GM21526 (cell line): ENCODE results near the gene PDE6B.

Experiments
- ATAC-seq: cut with Tn5 transposase; IDR thresholded peaks from one replicate; pipeline ENCODE4 v1.9.1; 2021; ENCODE audit warnings: moderate library complexity; ENCODE audit not compliant: unreplicated experiment, low FRiP score

PDE6B gene

GRCh38 chr4:654871-655463 lies 29.6 kb downstream of the PDE6B start:
- no peak for ATAC-seq

DNA sequence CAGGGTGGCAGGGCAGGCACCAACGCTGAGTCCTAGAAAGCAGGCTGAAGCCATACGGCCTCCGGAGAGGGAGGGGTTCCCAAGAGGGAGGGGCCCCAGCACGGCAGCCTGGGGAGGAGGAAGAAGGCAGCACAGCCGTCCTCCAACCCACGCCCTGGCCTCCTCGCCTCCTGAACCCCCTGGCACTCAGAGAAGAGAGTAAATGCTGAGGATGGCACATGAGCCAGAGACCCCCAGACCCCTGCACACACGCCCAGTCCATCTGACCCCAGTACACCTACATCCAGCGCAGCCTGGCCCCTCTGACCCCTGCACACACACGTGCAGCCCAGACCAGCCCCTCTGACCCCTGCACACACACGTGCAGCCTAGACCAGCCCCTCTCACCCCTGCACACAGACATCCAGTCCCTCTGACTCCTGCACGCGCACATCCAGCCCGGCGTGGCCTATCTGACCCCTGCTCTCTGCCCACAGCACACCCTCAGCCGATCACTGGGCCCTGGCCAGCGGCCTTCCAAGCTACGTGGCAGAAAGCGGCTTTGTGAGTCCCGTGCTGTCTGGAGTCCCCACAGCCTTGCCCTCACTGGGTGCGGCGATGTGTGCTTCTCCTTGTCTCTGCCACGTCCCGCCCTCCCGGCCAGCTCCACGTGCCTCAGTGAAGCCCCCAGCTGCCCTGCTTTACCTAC lies 30.2 kb downstream of the PDE6B start:
- ATAC-seq, result no peak

DNA sequence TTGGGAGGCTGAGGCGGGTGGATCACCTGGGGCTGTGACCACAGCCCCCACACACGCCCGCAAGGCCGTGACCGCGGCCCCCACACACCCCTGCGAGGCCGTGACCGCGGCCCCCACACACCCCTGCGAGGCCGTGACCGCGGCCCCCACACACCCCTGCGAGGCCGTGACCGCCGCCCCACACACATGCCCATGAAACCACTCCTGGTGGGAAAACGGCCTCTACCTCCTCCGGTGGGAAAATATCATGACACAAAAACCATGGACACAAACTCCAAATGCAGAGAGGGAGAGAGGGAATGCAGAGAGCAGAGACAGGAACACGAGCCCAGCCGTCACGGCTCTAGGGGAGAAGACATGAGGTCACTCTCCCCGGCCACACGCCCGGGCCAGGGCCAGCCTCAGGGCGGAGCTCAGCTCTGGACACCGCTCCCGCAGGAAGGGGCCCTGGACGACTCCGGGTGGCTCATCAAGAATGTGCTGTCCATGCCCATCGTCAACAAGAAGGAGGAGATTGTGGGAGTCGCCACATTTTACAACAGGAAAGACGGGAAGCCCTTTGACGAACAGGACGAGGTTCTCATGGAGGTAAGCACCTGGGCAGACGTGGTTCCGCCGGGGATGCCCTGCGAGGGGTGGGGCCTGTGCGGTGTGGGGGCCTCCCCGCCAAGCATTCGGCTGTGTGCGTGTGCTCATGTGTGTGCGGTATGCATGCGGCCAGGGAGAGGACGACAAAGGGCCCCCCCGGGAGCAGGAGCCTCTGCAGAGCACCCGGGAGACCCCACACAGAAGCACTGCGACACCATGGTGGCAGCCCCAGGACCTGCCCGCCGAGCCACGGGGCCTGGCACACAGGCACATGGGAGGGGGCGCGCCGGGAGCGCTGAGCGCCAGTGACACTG lies 31.3 kb downstream of the PDE6B start:
- ATAC-seq, result no peak

GRCh38 chr4:657338-657833 lies 32.0 kb downstream of the PDE6B start:
- ATAC-seq, result no peak

DNA sequence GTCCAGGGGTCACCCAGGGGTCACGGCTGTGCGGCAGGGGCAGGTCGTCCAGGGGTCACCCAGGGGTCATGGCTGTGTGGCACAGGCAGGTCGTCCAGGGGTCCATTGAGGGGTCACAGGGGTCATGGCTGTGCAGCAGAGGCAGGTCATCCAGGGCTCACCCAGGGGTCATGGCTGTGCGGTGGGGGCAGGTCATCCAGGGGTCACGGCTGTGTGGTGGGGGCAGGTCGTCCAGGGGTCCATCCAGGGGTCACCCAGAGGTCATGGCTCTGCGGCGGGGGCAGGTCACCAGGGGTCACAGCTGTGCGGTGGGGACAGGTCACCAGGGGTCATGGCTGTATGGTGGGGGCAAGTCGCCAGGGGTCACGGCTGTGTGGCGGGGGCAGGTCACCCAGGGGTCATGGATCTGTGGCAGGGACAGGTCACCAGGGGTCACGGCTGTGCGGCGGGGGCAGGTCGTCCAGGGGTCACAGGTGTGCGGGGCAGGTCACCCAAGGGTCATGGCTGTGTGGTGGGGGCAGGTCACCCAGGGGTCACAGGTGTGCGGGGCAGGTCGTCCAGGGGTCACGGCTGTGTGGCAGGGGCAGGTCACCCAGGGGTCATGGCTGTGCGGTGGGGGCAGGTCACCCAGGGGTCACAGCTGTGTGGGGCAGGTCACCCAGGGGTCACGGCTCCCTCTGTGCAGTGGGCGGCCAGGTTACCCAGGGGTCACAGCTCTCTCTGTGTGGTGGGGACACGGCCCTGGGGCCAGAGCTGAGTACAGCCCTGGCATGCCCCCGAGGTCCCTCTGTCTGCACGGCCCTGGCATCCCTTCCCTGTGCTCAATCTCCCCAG lies 32.7 kb downstream of the PDE6B start:
- ATAC-seq, result no peak

- no peak for ATAC-seq
These were observed 33.6 kb downstream of the PDE6B start for GRCh38 chr4:658681-659667.

DNA sequence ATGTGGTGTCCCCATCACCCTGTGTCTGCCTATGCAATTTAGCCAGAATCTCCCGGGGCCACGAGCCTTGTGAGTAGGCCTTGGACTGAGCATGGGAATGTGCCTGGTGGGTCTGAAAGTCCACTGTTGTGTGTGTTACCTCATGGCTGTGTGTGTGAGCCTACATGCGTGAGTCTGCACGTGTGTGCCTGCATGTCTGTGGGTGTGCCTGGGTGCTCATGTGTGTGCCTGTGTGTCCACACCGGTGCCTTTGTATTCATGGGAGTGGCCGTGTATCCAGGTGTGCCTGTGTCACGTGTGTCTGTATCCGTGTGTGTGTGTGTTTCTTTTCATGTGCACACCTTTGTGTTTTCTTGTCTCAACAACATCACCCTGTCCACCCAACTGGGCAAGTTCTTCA lies 34.5 kb downstream of the PDE6B start:
- no peak for ATAC-seq

- no peak for ATAC-seq
These were observed 35.0 kb downstream of the PDE6B start for GRCh38 chr4:660401-660800.

GRCh38 chr4:661231-661630 lies 35.9 kb downstream of the PDE6B start:
- ATAC-seq, result no peak

DNA sequence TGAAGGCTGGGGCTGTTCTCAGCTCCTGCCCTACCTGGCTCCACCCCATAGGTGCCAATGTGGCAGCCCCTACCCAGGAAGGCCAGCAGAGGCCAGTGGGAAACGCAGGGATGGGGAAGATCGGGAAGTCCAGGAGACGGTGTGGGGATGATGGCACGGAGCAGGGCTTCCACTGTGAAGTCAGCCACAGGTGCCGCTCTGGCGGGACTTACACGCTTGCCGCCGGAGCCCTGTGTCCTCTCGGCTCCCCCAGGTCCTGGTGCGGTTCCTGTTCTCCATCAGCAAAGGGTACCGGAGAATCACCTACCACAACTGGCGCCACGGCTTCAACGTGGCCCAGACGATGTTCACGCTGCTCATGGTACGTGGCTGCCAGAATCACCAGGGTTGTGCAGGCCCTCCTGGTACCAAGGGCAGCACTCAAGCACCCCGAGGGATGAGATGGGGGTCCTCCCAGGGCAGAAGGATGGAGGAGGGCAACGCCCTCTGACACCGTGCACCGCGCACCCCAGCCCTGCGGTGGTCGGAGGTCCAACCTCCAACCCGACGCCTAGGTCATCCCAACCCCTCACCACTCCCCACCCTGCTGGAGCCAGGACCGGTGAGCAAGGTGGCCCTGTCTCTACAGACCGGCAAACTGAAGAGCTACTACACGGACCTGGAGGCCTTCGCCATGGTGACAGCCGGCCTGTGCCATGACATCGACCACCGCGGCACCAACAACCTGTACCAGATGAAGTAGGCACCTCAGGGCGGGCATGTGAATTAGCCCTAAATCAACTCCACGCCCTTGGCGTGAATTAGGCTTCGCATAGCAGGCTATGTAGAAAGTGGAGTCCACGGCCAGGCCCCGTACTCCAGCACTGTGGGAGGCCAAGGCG lies 36.7 kb downstream of the PDE6B start:
- no peak for ATAC-seq

GRCh38 chr4:663046-663437 lies 37.7 kb downstream of the PDE6B start:
- ATAC-seq, result no peak

DNA sequence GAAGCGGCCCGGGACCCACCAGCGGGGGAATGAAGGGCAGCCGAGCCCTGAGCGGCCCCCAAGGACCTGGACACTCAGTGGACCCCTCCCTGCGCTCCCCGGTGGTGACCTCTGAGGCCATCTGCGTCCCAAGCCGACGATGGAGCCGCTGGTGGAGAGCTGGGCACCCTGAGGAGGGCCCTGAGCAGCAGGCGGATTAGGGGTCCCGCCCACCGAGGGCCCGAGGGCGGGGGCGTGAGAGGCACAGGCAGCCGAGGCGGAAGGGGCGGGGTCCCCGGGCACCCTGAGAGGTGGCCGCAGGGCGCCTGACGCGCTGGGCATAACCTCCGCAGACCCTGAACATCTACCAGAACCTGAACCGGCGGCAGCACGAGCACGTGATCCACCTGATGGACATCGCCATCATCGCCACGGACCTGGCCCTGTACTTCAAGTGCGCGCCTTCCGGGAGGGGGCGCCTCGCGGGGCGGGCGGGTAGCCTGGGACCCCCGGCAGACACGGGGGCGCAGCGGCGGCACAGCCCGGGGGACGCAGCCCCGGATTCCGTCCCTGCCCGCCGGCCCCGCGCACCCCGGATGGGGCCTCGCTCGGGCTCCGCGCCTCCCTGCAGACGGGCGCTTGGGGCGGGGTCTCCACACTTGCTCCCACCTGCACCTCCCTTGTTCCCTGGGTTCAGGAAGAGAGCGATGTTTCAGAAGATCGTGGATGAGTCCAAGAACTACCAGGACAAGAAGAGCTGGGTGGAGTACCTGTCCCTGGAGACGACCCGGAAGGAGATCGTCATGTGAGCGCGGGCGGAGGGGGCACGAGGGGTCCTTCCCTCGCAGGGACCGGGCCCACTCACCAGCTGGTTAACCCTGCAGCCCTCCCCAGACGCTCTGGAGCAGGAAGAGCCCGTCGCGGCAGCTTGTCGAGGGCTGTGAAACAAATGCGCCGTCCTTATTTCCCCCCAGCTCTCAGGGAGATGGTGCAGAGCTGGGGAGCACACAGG lies 38.4 kb downstream of the PDE6B start:
- ATAC-seq, result peak; percentile 47

DNA sequence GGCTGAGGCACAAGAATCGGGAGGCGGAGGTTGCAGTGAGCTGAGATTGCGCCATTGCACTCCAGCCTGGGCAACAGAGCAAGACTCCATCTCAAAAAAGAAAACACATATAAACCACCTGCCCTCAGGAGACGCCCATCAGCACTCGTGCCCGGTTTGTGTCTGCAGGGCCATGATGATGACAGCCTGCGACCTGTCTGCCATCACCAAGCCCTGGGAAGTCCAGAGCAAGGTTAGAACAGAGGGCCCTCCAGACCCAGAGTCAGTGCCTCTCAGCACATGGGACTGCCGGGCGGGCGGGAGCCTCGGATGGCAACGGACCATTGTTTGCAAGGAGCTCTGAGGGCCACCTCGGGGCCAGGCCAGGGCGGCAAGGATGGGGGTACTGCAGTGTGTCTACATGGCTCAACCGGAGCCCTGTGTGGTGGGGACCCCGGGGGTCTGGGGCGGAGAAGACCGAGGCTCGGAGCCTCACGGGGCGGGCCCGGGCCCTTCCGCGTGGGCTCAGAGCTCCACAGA lies 39.4 kb downstream of the PDE6B start:
- no peak for ATAC-seq

- ATAC-seq, result no peak
These were observed 40.0 kb downstream of the PDE6B start for GRCh38 chr4:665381-665750.

DNA sequence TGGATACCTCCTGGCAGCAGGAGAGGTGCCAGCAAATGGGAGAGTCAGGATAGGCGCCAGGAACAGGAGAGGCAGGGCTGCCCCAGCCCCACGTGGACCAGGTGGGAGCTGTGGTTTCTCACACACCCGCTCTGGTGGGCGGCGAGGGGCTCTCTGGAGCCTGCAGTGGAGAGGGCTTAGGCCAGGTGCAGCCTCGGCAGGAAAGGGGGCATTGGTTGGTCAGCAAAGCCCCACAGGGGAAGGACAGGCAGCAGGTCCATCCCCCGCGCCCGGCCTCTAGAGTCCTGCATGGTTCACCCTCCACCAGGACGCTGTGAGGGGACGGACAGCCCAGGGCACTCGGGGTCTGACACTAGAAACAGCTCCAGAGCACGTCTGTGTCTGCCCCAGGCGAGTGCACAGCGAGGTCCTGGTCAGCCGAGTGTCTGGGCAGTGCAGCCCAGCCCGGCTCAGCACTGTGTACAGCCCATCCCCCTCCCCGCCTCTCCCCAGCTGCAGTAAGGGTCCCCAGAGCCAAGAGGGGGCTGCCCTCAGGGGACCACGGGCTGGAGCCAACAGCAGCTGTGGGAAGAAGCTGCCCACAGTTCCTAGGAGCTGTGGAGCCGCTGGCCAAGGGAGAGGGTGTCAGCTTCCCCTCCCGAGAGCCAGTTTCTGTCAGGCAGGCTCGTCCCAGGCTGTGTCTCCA lies 40.5 kb downstream of the PDE6B start:
- ATAC-seq, result no peak

- no peak for ATAC-seq
These were observed 41.0 kb downstream of the PDE6B start for GRCh38 chr4:666436-666810.
